A204.1 (cell line): ENCODE measurements around the gene MBOAT2.

Source experiments
- FAIRE-seq: peaks from 2 replicates; lab custom pipeline; 2012; peaks lifted over from hg19 to GRCh38; lab: Jason Lieb, UNC

MBOAT2 gene

DNA sequence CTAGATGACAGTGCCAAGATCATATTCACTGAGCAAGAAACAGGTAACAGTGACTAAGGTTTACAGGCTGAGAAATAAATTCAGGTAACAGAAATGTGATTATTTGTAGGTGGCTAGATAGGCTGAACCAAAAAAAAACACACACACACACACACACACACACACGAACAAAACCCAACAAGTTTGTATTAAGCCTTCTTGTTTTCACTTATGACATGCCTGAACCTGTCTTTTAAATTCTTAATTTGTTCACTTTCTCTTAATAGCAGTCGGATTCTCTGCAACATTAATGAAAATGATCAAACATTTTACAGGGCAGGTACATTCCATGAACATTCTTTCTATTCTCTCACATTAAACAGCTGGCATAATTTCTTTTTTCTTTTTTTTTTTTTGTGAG is 147.3 kb downstream of the MBOAT2 start:
- no peak for FAIRE-seq

DNA sequence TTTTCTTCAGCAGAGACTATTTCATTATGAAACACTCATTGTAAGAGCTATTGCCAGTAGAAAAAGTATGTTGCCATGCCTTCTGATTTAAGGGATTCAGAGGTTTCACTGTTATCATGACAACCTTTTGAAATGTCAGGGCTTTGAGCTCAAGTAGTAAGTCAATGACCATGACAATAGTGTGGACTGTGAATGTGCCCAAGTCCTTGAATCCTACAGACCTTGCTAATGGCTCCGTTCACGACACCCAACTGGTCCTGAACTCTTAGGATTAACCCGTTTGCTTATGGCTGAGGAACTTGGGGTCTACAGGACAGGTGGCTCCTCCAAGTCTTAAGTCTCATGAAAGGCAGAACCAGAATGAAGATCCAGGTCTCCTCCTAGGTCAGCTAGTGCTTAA is 148.5 kb downstream of the MBOAT2 start:
- no peak for FAIRE-seq

DNA sequence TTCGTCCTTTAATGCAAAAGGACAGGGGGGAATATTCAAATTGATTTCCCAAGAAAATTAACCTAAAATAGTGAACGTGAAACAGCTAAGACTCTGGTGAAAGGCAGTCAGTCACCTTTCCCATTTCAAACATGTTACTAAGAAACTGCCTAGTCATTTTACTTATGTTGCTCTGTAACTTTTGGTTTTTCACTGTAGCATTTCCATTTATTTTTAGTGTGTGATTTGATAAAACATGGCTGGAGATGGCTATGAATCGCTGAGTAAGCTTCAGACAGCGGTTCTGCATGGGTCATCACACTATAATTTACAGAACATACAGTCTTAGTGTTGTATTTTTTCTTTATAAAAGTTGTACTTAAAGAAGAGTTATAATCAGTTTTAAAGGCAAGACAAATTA is 150.1 kb downstream of the MBOAT2 start:
- FAIRE-seq = no peak

DNA sequence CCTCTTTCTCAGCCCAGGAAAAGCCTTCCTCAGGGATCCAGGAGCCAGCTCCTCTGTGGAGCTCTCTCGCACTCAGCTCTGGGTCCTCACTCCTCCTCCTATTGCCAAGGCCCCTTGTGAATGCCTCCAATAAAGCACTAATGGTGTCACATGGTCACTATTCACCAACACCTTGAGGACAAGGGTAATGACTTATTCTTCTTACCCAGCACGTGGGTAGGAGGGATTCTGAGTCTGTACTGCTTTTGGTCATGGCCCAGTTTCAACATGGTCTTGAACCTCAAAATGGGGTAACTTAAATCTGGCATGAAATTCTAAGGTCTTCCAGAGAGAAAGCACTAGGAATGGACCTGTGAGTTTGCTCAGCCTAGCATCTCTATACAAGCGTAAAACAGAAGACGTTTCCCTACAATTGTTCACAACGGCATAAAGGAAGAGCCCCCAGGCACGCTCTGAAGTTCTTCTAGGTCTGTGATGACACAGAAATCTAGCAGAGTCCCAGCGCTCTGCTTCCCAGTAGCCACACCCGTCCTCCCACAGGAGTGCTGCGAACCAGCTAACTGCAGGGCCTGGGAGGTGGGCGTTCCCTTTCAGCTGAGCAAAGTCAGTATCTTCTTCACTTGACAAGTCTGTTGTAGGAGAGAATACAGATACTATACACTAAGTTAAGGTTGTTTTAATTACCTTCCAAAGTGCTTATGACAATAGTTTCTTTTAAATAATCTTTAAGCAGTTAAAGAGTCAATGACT is 151.5 kb downstream of the MBOAT2 start:
- no peak for FAIRE-seq

DNA sequence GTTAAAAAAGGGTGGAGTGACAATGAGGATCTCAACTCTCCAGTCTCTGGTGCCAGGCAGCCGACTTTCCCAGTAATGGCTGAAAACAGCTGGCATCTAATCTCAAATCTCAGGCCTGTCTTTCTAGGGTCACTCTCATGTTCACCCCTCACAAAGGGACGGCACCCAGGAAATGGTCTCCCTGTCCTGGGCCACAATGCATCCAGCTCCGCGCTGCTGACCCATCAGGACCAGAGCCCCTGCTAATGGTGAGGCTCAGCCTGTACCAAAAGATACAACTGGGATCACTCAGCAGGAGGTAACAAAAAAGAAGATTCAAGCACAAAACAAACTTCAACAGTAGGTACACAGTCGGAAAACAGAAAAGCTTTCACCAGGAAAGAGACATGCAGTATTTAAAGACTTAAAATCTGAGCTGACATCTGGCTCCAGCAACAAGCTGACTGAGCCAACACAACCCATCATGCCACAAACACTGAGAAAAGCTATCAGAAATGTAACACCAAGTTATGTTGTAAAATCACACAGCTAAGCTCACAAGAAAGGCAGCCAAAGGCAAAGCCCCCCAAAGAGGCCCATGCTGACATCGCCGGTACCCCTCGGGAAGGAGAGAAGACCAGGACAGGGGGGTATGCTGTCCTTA is 152.5 kb downstream of the MBOAT2 start:
- FAIRE-seq = no peak

DNA sequence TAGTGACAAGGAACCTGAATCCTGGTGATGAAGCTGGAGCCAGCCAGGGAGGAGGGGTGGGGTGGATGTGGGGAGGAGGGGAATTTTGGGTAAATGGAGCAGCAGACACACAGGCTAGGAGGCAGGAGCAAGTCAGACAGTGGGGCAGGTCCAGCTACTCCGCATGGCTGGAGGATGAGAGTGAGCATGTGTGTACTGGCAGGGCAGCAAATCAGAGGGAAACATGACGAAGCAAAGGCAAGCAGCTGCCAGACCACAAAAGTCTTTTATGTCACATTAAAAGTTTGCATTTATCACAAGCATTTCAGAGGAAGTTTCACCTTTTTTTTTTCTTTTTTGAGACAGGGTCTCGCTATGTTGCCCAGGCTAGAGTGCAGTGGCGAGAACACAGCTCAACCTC is 154.2 kb downstream of the MBOAT2 start:
- no peak for FAIRE-seq

DNA sequence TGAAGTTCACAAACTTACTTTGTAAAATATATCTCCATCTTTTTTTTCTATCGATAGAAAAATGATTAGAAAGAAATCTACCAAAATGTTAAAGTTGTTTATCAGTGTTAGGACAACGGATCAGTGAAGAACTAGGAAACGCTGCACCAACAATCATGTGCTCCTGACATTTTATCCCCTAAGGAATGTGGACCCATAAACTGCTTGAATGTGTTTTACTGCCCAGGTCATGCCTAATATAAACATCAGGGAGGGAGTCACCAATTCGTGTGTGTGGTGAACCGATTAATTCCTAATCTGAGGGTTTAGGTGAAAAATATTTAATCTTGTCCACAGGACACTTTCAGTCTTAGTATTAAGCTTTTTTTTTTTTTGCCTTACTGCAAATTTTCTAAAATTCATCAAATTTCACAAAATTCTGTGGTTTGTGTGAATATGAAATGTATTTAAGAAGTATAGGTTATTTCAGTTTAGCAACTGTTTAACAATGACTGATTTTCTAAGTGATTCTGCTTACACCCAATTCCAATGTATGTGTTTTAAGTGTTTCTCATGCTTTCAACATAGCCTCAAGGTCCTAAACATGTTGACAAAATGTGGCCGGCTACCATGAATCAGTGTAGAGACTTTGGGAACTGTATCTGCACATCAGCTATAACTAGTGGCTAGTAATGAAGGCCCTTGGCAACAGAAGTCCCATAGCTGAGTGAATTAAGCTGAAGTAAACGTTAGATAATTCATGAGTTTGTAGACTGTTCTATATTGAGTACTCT is 155.0 kb downstream of the MBOAT2 start:
- no peak for FAIRE-seq

DNA sequence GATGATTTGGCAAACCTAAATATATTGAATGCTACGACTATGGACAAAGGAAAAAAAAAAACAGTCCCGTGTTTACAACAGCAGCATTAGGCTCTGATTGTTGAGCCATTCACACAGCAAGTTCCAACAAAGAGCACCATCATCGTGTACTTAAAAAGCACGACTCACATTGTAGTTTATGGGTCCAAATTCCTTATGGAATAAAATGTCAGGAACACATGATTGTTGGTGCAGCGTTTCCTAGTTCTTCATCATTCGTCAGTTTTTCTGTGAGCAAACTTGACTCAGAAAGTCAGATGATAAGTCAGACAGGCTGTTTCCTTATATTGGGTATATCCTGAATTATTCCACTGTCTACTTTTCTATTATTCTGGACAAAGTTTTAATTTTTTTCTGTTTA is 156.1 kb downstream of the MBOAT2 start:
- no peak for FAIRE-seq

DNA sequence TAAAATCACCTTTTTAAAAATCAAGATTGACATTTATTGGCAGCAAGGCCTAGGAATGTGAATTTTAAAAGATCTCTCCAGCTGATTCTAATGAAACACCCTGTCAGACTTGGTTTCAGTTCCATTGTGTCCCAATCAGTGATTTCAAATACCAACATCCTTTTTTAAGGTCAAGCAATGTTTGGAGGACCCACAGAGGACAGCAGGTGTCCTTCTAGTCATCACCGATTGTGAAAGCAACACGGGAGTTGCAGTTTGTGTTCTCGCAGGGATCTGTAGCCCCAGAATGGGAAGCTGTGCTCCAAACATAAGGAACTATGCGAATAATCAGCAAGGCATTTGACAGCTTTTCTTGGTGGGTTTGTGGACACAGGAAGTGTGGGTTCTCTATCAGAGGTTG is 161.6 kb downstream of the MBOAT2 start:
- FAIRE-seq = no peak

DNA sequence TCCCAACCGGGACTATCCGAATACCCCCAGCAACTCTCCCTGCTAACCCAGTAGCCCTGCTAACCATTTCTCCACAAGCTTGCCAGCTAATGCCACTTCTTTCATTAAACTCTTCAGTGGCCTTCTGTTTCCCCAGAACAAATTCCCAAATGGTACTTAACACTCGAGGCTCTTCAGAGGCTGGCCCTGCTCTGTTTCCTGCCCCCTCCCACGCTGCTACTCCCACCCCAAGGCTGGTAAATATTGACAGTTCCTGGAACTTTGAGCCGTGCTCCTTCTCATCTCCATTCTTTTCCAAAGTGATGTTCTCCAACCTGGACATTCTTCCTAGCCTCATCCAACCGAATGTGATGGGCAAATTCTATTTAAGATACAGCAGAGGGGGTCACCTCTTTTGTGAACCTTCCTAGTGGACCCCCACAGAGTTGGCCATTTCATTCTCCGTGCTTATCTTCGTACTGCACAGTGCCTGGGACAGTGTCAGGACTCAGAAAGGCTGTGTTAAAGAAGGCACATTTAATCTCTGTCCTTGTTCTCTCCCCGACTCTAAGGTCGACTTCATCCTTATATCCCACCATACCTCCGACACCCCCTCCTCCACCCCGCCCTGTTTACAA is 162.9 kb downstream of the MBOAT2 start:
- no peak for FAIRE-seq

DNA sequence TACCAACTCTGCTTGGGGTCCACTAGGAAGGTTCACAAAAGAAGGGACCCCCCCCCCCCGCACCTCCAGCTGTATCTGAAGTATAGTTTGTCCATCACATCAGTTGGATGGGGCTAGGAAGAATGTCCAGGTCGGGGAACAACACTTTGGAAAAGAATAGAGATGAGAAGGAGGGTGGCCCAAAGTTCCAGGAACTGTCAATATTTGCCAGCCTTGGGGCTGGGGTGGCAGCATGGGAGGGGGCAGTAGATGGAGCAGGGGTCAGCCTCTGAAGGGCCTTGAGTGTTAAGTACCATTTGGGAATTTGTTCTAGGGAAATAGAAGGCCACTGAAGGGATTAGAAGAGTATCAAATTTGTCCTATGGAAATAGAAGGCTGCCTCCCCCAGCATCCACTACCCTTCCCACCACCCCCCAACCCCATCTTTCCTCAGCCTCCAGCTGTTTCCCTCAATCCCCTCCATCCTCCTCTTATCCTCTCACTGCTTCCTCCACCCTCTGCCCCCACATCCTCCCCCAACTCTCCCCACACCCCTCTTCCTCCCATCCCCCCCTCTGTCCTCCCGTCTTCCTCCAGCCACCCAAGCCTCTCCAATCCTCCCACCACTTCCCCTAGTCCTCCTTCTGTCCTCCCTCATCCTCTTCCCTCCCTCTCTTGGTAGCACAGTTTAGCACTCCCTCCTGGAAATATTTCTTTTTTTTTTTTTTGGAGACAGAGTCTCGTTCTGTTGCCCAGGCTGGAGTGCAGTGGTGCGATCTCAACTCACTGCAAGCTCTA is 164.1 kb downstream of the MBOAT2 start:
- no peak for FAIRE-seq

DNA sequence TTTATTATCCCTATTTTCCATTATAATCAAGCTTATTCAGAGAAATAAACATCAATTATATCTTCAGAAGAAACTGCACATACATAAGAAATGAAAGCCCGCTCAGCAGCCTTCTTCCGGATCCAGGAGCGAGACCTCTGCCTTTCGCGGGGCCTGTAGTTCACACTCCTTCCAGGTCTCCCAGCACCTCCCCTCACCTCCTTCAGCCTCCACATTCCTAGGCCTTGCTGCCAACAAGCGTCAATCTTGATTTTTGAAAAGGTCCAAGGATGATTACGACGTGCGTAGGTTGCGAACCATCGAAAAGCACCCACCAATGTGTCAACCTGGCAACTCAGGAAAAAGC is 165.7 kb downstream of the MBOAT2 start:
- no peak for FAIRE-seq

DNA sequence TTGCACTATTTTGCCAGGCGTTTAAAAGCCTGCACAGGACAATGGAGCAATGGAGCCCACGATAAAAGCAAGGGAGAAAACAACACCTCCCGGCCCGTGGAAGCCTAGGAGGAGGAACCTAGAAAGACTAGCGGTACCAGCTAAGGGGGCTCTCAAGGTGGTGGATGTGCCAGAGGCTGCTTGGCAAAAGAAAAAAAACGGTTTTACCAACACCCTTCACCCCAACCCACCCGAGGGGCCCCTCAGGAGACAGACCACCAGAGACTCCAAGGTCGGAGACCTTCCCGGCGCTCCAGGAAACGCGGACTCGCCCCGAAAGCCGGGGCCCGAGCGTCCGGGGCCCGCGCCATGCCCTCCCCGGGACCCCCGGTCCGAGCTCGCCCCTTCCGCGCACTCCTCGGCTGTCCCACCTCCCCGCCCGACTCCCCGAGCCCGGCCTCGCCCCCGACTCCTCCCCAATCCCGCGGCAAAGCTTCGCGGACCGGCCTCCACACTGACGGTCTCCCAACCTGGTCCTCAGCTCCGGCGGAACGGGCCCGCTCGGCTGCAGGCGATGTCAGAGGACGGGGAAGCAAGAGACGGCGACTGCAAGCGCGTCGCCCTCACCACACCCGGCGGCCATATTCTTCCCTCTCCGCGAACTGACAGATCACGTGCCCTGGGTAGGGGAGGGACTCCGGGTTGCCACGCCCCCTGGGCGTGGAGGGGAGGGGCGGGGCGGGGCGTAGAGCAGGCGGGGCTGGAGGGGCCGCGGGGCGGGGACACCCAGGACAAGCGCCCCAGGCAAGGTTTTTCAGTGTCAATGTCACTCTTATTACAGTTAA is 166.3 kb downstream of the MBOAT2 start, which contains the start of gene KIDINS220:
Gene KIDINS220 (minus strand): TSS at position 643 of the 824 bp plus-strand sequence. CDS start 10,520 bp downstream, outside the sequence.
- no peak for FAIRE-seq

DNA sequence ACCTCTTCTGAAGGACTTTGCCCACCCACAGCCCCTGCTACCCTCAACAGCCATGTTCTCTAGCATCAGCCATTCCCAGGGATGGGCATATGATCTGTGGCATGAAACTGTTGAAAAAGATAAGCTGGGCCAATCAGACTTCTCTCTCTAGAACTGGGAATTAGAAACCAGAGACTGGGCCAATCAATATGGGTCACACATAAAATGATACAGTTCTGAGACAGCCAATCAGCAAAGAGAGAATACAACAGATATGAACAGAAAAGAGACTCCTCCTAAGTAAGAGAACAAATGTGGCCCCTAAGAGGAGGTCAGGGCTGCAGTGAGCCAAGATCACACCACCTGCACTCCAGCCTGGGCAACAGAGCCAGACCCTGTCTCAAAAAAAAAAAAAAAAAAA is 168.2 kb downstream of the MBOAT2 start:
- FAIRE-seq = no peak

DNA sequence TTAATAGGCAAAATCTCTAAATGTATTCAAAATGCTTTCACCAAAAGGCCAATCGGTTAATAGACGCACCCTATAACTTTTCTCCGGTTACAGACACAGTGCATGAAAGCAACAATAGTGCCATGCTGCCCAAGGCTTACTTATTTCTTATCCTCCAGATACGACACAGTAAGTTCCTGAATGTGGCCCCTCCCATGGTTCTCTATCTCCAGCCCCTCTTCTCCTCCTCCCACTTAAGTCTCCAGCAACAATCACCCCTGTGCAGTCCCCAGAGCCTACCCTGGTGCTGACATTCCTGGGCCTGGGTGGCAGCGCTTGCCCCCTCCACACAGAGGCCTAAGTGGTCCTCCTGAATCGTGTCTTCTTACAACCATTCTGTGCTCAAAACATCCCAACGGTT is 169.6 kb downstream of the MBOAT2 start:
- FAIRE-seq = no peak

DNA sequence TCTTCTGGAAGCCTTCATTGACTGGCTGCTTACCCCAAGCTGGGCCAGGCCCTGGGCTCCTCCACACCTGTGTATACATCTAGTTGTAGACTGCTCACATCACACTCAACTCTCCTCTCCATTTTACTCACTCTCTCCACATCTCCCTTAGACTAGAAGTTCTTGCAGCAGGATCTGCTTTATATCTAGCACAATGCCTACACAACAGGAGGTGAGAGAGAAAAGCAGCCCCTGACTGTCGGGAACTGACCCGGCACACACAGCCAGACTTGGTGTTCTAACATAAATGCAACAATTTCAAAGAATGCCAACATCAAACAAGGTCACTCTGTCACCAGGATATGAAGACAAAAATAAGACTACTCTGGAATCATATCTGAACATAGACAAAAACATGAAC is 172.0 kb downstream of the MBOAT2 start:
- FAIRE-seq = no peak

DNA sequence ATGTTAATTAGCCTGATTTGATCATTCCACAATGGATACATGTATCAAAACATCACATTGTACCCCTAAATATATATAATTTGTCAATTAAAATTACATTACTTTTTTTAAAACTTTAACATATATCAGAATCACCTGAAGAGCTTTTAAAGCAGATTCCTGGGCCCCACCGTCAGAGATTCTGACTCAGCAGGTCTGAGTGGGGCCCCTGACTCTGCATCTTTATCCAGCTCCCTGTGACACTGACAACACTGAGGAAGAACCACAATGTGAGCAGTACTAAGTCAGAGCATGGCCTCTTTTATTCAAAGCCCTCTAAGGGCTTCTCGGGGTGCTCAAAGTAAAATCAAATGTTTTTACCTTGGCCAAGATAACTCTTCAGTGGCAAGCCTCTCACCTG is 175.8 kb downstream of the MBOAT2 start:
- FAIRE-seq = no peak

DNA sequence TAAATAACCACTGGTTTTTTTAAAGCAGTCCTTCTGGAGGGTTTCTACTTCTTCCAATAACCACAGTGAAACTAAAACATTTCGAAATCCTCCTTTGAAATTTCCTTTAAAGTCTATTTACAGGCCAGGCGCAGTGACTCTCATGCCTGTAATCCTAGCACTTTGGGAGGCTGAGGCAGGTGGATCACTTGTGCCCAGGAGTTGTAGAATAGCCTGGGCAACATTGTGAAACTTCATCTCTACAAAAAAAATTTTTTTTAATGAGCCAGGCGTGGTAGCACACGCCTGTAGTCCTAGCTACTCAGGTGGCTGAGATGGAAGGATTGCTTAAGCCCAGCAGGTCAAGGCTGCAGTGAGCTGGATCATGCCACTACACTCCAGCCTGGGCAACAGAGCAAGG is 181.3 kb downstream of the MBOAT2 start:
- no peak for FAIRE-seq

DNA sequence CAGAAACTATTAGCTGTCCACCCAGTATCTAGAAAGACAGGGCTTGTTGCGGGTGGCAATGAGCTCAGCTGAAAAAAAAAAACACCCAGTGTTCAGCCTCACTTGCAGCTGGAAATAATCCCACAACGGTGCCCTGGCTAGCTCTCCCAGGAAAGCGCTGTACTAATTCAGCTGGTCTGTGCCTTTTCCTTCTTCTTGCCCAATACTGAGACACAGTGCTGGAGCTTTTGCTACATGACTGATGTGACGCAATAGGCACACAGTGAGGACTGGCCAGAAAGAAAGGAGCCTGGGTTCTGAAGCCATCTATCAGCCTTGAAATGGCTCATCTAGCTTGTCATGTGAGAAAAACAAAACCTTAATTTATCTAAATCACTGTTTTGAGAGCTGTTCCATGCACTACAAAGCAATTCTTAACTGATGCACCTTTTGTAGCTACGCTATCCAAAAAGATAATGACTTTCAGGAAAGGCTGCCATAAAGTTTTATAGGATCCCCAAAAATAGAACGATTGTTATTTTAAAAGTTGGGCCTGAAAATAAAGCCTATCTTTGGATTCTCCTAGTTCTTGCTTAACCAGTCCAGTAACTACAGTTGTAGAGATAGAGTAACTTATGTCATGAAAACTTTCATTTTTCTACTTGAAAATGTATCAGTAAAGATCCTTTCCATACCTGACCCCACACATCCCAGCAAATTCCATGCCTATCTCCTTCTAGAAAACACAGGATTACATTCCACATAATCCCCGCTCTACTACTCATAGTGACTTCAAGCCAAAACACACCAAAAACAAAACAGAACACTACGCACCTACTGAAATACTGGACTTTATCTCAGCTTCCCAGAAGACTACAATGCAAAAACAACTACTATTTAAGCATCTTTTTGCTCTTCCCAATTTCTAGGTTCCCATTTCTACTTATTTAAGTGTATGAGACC is 181.9 kb downstream of the MBOAT2 start:
- FAIRE-seq = no peak

DNA sequence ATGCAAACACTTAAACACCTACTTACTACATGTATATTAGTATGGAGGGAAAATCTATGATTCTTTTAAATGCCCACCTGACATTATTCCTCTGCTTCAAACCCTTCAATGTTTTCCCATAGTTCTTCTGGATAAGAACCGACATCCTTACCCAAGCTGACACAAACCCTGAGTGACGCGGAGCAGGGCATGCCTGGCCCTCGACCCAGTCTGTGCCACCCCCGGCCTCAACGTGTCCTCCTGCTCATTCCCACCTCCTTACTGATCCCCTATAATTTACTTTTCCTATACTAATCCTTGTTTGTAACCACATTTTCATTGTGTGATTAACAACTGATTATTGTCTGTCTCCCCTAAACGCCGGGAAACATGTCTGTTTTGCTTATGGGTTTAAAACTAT is 183.5 kb downstream of the MBOAT2 start:
- no peak for FAIRE-seq
